Neural progenitor cell (in vitro differentiated cells): ENCODE measurements around the gene DLEC1. TPM values are rescaled to one million over a fixed set of nuclear protein-coding genes. Genes with fewer than 3 reads are reported as not detected.
"Not testable (repeated sequence)": the region's sequence is repeated elsewhere in the genome, so short reads cannot be mapped to it uniquely, and the experiment has no call there.

ENCODE experiments used
- DNase-seq: peaks from one replicate; pipeline ENCODE4 v3.0.0-alpha.2; 2016; ENCODE audit warnings: low spot score
- H2AFZ ChIP-seq: fragments of 200-600 bp; sonication (generic); replicated peaks from 2 replicates; pipeline ENCODE4 v1.6.1; 2016; ENCODE audit warnings: antibody characterized with exemption
- H3F3A ChIP-seq: fragments of 200-600 bp; sonication (generic); 2 replicates; pipeline ENCODE4 v1.6.1; 2016; ENCODE audit warnings: antibody characterized with exemption, low read depth
- H3K27ac ChIP-seq: fragments of 200-600 bp; sonication (generic); 2 replicates; pipeline ENCODE4 v1.5.1; 2016; ENCODE audit warnings: mild to moderate bottlenecking
- H3K27me3 ChIP-seq: fragments of 200-600 bp; sonication (generic); 2 replicates; pipeline ENCODE4 v1.6.1; 2016; ENCODE audit warnings: mild to moderate bottlenecking, moderate library complexity
- H3K36me3 ChIP-seq: fragments of 200-600 bp; sonication (generic); 2 replicates; pipeline ENCODE4 v1.5.1; 2016
- H3K4me1 ChIP-seq: fragments of 200-600 bp; sonication (generic); 2 replicates; pipeline ENCODE4 v1.6.1; 2016; ENCODE audit warnings: mixed run types
- H3K4me2 ChIP-seq: fragments of 200-600 bp; sonication (generic); 2 replicates; pipeline ENCODE4 v1.6.1; 2016
- H3K4me3 ChIP-seq: fragments of 200-600 bp; sonication (generic); 2 replicates; pipeline ENCODE4 v1.5.1; 2016
- H3K79me2 ChIP-seq: fragments of 200-600 bp; sonication (generic); 2 replicates; pipeline ENCODE4 v1.6.1; 2016; ENCODE audit warnings: low read depth
- H3K9ac ChIP-seq: fragments of 200-600 bp; sonication (generic); 2 replicates; pipeline ENCODE4 v1.6.1; 2016
- H3K9me3 ChIP-seq: fragments of 200-600 bp; sonication (generic); 2 replicates; pipeline ENCODE4 v1.5.1; 2016; ENCODE audit warnings: low read depth
- H4K20me1 ChIP-seq: fragments of 200-600 bp; sonication (generic); 2 replicates; pipeline ENCODE4 v1.6.1; 2016; ENCODE audit warnings: low read depth
- H3K27ac Mint-ChIP-seq: 3 replicates; pipeline ENCODE4 v1.8.0; 2021; ENCODE audit warnings: mixed read lengths
- H3K27me3 Mint-ChIP-seq: 2 replicates; pipeline ENCODE4 v1.8.0; 2022; ENCODE audit warnings: low read depth, mild to moderate bottlenecking, inconsistent platforms, moderate library complexity, mixed read lengths; ENCODE audit not compliant: insufficient read depth
- H3K36me3 Mint-ChIP-seq: 3 replicates; pipeline ENCODE4 v1.8.0; 2021; ENCODE audit warnings: mixed read lengths
- H3K4me1 Mint-ChIP-seq: 3 replicates; pipeline ENCODE4 v1.8.0; 2021; ENCODE audit warnings: mixed read lengths
- H3K4me3 Mint-ChIP-seq: 3 replicates; pipeline ENCODE4 v1.8.0; 2021; ENCODE audit warnings: mild to moderate bottlenecking, moderate library complexity, mixed read lengths
- H3K9me3 Mint-ChIP-seq: 3 replicates; pipeline ENCODE4 v1.8.0; 2020; ENCODE audit warnings: mixed read lengths
- CTCF ChIP-seq: fragments of 200-600 bp; sonication (generic); IDR thresholded peaks from 2 replicates; pipeline ENCODE4 v1.5.1; 2017; ENCODE audit warnings: antibody characterized with exemption, mild to moderate bottlenecking
- EZH2 ChIP-seq: fragments of 200-600 bp; sonication (generic); IDR thresholded peaks from 2 replicates; pipeline ENCODE4 v1.6.1; 2017; ENCODE audit warnings: antibody characterized with exemption, mild to moderate bottlenecking, moderate library complexity
- EZH2phosphoT487 ChIP-seq: fragments of 200-600 bp; sonication (generic); IDR thresholded peaks from 2 replicates; pipeline ENCODE4 v1.6.1; 2017; ENCODE audit warnings: antibody characterized with exemption
- total RNA-seq: library from RNA; depleted of rRNA; stranded (reverse); fragments of >200 nt; gene quantifications from 2 replicates; pipeline ENCODE4 v1.2.3, GENCODE V29; 2015; ENCODE audit warnings: low replicate concordance

The DLEC1 gene
- total RNA-seq, 1 donor from 2014 or later, result 0.60 TPM

GRCh38 chr3:38032328-38032865 is 6.6 kb upstream of the DLEC1 start:
- H3K36me3 Mint-ChIP-seq, result no peaks in the 10 kb centered on the region
- Histone ChIP-seq H3K9ac (no peak overlapping the region), H3K27ac (no peak overlapping the region), H3F3A (peaks cover 7% of the 10 kb centered on the region), H3K27me3 (peaks cover 60% of the 10 kb centered on the region), H3K79me2 (no peaks in the 10 kb centered on the region), H3K4me3 (no peak overlapping the region), H3K36me3 (no peaks in the 10 kb centered on the region), H2AFZ (no peak overlapping the region), H3K9me3 (no peaks in the 10 kb centered on the region), H3K4me2 (no peak overlapping the region), H4K20me1 (peaks cover 12% of the 10 kb centered on the region), H3K4me1 (peaks cover 4% of the 10 kb centered on the region)
- no peak overlapping the region for H3K27ac Mint-ChIP-seq
- no peak overlapping the region for H3K4me3 Mint-ChIP-seq
- peaks cover 24% of the 10 kb centered on the region for H3K27me3 Mint-ChIP-seq
- peaks cover 14% of the 10 kb centered on the region for H3K4me1 Mint-ChIP-seq
- H3K9me3 Mint-ChIP-seq, result no peaks in the 10 kb centered on the region
- no peak for DNase-seq
- TF ChIP-seq EZH2phosphoT487 (no peak), CTCF (no peak), EZH2 (no peak)

DNA sequence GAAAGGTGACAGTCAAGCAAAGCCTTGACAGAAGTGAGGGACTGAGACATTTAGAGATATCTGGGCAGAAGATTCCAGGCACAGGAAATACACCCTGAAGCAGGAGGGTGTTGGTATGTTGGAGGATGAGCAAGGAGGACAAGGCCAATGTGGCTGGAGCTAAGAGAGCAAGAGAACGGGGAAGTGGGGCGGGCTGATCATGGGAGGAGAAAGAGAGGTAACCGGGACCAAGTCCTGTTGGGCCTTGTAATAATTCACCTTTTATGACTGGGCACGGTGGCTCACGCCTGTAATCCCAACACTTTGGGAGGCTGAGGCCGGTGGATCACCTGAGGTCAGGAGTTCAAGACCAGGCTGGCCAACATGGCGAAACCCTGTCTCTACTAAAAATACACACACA is 5.4 kb upstream of the DLEC1 start:
- not testable (repeated sequence) for H3K36me3 Mint-ChIP-seq, H3K4me2 ChIP-seq, H3K36me3 ChIP-seq, H3K27ac ChIP-seq, DNase-seq, H3K4me3 Mint-ChIP-seq, H3K9me3 ChIP-seq, H3K4me1 ChIP-seq, H3K4me3 ChIP-seq, H2AFZ ChIP-seq, H4K20me1 ChIP-seq, H3K9me3 Mint-ChIP-seq, H3K4me1 Mint-ChIP-seq, H3K27ac Mint-ChIP-seq, H3K79me2 ChIP-seq, H3K9ac ChIP-seq, H3F3A ChIP-seq
- H3K27me3 Mint-ChIP-seq, result peaks cover 19% of the 10 kb centered on the region
- peaks cover 57% of the 10 kb centered on the region for H3K27me3 ChIP-seq

DNA sequence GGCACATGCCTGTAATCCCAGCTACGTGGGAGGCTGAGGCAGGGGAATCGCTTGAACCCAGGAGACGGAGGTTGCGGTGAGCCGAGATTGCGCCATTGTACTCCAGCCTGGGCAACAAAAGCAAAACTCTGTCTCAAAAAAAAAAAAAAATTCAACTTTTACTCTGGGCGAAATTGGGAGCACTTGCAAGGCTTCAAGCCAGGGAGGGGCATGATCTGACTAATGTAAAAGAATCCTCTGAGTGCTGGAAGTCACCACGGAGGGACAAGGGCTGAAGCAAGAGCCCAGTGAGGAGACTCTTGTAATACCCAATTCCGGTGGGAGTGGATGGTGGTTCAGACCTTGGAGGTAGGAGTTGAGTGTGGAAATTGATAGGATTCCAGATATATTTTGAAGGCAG is 4.7 kb upstream of the DLEC1 start:
- H3K4me1 ChIP-seq, H3K4me3 Mint-ChIP-seq, H3F3A ChIP-seq, DNase-seq, H3K79me2 ChIP-seq, H2AFZ ChIP-seq, H3K27ac ChIP-seq, H3K9me3 Mint-ChIP-seq, H3K36me3 ChIP-seq, H3K4me2 ChIP-seq, H4K20me1 ChIP-seq, H3K9me3 ChIP-seq, H3K27ac Mint-ChIP-seq, H3K9ac ChIP-seq, H3K36me3 Mint-ChIP-seq, H3K4me3 ChIP-seq: not testable (repeated sequence)
- Mint-ChIP-seq H3K27me3 (peaks cover 25% of the 10 kb centered on the region), H3K4me1 (peaks cover 12% of the 10 kb centered on the region)
- peaks cover 57% of the 10 kb centered on the region for H3K27me3 ChIP-seq

DNA sequence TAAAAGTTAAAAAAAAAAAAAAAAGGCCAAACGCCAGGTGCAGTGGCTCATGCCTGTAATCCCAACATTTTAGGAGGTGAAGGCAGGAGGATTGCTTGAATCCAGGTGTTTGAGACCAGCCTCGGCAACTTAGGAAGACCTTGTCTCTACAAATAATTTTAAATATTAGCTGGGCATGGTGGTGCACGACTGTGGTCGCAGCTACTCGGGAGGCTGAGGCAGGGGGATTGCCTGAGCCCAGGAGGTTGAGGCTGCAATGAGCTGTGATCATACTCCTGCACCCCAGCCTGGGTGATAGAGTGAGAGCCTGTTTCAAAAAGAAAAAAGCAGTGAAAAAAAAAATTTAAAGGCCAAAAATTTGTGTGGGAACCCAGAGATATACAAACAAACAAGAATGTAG is 2.7 kb upstream of the DLEC1 start:
- Histone ChIP-seq H3K9ac (no peak overlapping the region), H2AFZ (no peak overlapping the region), H3K9me3 (no peaks in the 10 kb centered on the region), H3K4me3 (no peak overlapping the region), H3F3A (peaks cover 7% of the 10 kb centered on the region), H3K36me3 (no peaks in the 10 kb centered on the region), H4K20me1 (no peaks in the 10 kb centered on the region), H3K27me3 (peaks cover 58% of the 10 kb centered on the region), H3K27ac (no peak overlapping the region), H3K4me1 (peaks cover 3% of the 10 kb centered on the region), H3K4me2 (no peak overlapping the region), H3K79me2 (no peaks in the 10 kb centered on the region)
- no peak overlapping the region for H3K27ac Mint-ChIP-seq
- peaks cover 10% of the 10 kb centered on the region for H3K4me1 Mint-ChIP-seq
- no peaks in the 10 kb centered on the region for H3K9me3 Mint-ChIP-seq
- H3K27me3 Mint-ChIP-seq, result peaks cover 22% of the 10 kb centered on the region
- TF ChIP-seq EZH2phosphoT487 (no peak), CTCF (no peak), EZH2 (no peak)
- no peak overlapping the region for H3K4me3 Mint-ChIP-seq
- no peak for DNase-seq
- H3K36me3 Mint-ChIP-seq, result no peaks in the 10 kb centered on the region
